ENCODE data around the gene SLC6A12.

GRCh38 chr12:181921-182320 lies 32.0 kb downstream of the SLC6A12 start:
- TF ChIP-seq POU6F1 (CRISPR knock-in tag; IDR thresholded peaks at IDR 0.05; ENCODE audit: borderline replicate concordance, low read depth) (no peak), SNAI2 (CRISPR knock-in tag; IDR thresholded peaks at IDR 0.05) (no peak), ESRRG (CRISPR knock-in tag; IDR thresholded peaks at IDR 0.05) (no peak), GLIS3 (CRISPR knock-in tag; IDR thresholded peaks at IDR 0.05) (no peak), PATZ1 (CRISPR knock-in tag; IDR thresholded peaks at IDR 0.05; ENCODE audit: borderline replicate concordance) (no peak), CREB5 (CRISPR knock-in tag; IDR thresholded peaks at IDR 0.05; ENCODE audit: low read depth) (no peak), ZFP30 (CRISPR knock-in tag; IDR thresholded peaks at IDR 0.05) (no peak)
